Measurements from ENCODE around the gene WDR7.

Gene WDR7

DNA sequence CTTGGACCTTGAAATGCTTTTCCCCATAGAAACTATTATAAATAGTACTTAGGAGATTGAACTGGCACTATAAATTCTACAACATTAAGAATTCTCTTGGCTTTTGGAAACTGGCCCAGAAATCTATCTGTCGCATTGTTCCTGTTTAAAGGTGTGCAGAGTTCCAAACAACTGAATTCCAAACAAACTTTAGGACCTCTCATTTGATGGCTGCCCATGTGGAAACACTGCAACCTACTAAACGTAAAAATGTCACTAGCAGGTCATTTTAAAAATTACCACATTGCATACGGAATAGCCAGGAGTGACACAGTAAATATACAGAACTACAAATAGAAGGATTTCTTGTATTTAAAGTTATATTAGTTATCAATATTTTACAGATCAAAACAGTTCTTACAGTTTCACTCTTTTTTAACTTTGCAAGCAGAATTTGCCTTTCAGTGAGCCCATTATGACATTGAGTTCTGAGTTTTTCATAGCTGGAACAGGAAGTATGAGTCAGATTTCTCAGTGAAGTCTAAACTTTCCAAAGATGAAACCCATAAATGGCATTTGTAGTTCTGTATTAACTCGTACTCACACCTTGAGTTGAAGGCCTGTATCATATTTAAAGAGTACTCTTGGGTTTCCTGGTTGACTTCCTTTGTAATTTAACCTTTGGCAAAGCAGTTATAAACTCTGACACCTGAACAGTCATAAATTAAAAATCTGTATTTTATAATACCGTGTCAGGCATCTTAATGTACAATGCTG is 353.4 kb downstream of the WDR7 start:
- FAIRE-seq, result no peak

DNA sequence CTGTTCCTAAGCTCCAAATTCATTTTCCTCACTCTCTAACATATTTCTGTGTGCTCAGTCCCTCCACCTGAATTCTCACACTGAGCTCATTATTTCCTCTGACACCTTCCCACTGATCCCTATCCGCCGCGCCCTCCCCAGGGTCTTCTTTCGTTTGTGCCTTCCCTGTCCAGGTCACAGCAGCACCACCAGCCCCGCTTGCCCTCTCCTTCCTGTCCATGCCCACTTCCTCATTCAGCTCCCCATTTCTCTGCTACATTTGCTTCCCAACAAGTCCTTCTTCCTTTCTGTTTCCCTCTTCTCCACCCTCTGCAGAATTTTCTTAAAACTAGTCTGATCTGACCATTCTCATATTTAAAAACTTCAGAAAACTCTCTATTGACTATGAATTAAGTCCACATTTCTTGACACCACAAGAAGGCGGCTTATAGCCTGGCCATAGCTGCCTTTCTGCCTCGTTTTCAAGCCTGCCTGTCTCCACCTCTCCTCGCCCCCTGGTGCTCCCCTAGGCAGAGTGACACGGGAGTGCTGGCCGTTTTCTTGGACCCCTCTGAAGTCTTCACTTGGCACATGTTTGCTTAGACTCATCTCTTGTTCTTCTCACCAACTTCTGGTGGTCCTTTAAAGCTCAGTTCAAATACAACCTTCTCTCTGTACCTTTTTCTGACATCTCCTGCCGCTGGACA is 357.0 kb downstream of the WDR7 start:
- FAIRE-seq, result no peak

DNA sequence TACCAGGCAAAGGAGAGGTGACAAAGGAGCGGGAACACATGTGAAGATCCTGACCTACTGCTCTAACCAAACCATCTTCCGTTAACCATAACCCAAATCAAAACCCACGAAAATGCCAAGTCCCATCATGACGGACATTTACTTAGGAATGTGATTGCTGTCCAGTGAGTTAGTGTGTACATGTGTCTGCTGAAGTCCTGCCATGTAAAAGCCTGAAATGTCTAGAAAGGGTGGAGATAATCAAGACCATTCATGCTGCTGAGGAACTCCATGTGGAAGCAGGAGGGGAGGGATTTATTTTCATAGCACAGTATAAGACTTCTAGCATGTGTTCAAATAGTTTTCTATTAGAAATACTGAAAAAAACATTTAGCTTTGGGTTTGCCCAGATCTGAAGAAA is 358.7 kb downstream of the WDR7 start:
- no peak for FAIRE-seq

DNA sequence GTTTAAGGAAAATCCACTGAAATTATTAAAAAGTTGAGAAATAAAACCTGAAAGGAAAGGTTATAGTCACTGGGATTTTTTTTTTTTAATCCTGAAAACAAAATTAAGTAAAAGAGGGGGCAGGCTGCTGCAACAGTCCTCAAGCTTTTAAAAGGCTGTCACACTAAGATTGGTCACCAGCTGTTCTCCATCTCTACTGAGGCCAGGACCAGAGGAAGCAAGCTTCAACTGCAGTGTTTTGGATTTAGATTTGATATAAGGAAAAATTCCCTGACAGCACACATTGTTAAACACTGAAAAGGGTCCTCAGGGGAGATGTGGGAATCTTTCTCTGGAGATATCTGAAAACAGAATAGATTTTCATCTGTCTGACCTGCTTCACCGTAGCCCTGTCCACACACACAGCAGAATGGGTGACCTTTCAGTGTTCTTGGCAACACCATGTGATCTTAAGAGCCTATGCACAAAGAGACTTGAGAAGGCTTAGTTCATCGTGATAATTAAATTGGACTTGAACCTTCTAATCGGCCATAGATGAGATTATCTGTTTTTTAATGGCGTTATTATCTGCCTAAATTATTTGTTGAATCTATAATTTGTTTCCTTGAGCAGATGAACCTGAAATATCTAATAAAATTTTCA is 363.7 kb downstream of the WDR7 start:
- no peak for FAIRE-seq

DNA sequence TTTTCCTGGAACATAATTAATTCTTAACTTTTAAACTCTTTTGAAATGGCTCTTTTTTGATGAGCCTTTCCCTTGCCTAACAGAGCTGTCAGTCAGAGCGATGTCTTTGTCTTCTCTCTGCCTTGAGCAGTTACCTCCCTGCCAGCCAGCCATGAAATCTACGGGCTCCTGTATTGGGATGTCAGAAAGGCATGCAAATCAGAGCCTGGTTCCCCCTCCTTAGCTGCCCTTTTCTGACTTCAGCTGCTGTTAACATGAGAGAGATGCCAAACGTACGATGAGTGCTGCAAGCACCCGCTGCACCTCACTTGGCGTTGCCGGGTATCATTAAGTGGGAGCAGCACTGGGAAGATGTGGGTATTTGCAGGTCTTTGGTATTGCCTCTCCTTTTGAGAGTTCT is 364.3 kb downstream of the WDR7 start:
- FAIRE-seq, result no peak

DNA sequence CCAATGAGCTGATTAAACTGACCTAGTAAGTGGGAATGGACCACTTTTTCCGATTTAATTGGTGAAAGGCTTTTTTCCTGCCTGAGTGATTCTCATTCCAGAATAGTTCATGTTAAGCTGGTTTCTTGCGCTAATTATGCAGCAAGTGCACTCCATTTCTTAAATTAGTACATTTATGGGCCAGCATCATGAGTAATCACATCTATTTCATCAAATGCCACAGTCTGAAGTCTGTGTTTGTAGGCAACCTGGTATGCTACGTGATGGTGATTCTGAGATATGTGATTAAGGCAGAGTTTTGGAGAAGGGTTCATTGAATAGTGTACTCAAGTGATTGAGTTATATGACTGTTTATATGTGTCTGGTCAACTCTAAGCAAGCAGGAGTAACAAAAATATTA is 367.7 kb downstream of the WDR7 start:
- FAIRE-seq, result no peak

DNA sequence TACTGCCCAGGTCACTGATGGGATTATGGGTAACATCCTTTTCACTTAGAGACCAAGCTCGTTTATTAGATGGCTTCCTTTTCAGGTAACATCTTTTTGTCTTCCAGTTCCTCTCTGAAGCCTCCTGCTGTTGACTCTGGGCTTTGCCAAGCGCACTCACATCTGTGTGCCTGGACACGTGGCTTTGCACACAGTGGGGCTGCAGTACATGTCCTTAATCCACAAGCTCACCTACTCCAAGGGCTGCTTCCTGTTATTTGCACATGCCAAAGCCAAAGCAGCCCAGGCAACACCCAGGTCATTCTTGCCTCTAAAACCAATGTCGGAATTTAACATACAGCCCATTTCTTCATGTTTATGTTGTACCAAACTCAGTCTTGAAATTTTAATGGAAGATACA is 371.6 kb downstream of the WDR7 start:
- FAIRE-seq, result no peak

DNA sequence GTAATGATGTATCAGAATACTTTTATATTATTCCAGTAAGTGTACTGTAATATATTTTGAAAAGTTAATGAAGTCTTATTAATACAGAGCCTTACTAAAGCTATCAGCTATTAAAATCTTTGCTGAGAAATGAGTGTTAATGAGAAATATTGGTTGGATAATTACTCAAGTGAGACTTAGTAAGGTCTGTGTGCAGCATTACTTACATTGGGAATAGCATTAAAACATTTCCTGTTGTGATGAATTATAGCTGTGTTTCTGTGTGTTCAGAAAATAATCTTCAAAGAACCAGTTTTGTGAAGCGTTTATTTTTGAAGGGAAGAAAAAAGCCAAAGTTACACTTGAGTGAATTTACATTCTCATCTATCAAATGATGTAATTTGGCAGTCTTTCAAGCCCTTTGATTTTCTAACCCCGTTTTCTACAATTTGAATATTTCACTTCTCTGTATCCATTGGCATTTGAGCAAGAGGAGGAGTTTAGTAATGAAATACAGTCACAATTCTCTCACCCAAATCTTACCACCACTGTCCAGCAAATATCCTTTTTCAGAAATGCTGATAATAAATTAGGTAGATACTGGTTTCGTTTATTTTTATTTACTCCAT is 372.2 kb downstream of the WDR7 start:
- FAIRE-seq, result no peak

DNA sequence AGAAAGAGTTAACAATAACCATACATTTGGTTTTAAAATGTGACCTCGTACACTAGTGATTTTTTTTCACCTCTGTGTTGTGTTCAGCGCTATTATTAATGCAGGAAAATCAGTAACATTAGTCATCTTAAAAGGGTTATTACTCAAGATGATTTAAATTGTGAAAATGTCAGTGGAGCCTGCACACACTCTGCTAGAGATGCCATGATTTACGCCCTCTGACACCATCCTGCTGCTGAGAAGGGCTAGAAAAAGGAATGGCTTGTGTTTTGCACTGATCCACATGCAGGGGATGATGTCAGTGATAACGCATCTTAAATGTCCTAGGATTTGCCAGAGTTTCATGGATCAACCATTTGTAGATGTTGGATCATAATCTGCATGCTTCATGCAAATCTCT is 374.4 kb downstream of the WDR7 start:
- FAIRE-seq, result no peak

DNA sequence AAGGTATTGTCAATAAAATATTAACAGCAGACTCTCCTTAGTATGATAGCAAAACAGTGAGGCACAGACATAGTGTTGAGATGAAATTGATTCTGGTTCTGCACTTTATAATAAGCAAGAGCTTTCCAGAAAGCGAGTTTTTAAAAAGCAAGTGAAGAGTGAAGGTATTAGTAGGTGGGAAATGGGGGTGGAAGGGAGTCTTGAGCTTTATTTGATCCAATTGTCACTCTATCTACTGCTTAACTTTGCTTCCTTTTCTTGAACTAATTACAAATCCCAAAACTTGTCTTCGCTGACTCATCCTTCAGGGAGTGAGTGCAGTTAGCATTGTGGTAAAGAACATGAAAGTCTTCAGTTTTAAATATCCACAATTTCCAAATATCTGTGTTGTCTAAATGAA is 375.2 kb downstream of the WDR7 start:
- FAIRE-seq, result no peak

DNA sequence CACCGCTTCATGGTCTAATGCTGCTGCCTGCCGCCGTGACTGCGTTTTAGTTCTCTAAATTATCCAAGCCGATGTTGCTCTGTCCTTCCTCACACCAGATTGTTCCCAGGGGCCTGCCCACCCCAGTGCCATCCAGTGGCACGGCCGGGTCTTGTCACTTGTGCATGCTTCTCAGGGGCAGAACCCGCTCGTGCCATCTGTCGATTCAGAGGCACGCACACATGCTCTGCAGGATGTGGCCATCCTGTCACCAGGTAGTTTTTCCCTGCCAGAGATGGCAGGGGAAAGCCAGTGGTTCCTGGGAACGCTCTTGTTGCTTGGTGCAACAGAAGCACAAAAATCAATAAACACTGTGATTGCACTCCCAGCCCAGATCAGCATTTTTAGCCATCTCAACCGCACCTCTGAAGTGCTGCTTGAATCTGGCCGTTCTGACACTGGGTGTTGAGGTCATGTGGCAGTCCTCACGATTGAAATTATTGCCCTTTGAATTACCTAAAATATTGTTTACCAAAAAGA is 376.1 kb downstream of the WDR7 start:
- no peak for FAIRE-seq

DNA sequence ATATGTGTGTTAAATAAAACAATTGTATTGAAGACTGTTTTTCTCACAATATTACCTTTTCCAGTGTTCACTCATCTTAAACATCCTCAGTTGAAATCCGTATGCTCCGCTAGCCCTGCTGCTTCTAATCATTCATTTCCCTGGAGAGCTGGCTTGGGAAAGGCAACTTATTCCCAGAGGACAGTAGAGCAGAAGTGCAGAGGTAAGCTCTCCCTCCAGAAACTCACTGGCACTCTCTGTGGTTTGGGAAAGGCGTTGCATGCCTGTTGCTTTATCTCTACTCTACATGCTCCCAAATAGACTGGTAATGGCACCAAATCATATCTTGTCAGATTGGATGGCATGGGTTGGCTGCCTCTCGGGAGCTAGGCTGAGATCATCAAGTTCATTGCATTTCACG is 378.6 kb downstream of the WDR7 start:
- no peak for FAIRE-seq

DNA sequence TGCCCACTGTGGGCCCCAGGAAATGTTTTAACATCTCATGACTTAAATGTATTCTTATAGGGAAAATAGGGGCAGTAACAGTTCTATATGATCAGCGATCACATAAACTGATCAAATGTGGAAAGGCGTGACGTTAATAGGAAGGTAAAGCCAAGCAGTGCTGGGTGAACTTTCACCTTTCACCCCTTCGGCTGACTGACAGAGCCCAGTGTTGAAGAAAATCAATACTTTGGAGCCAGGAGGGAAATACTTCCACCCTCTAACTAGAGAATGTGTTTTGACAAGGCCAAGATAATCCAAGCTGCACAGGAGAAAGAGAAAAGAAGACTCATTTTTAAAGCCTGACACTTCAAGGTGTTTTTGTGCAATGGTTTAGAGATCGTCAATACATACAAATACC is 379.3 kb downstream of the WDR7 start:
- no peak for FAIRE-seq

DNA sequence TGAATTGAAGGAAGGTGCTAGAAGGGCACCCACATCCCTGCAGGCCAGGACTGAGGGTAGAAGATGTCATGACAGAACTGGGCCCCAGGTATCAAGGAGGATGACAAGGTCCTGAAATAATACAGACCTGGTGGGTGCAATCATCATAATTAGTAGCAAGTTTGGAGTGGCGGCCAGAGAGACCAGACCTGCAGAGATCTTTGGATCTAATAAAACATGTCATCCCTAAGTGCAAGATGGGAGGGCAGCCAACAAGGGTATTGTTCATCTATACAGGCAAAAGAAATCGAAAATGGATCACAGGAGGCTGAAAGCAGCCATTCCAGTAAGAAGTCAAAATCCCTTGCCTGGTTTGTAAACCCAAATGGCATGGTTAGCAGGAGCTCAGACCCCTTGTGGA is 384.4 kb downstream of the WDR7 start:
- no peak for FAIRE-seq

DNA sequence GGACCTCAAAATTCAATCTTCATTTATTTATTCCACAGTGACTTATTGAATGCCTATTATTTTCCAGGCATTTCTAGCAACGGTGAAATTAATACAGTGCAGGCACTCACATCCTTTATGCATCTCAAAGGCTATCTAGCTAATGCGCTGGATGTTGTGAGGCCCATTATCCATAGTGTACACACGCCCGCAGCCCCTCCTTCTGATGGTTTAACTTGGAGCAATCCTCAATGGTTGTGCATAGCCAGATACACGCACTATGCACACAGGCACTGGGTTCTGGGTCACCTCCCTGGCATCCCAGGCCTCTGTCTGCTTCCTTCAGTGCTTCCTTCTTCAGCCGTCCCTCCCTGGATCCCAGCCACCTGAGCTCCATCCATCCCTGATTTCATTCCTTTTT is 387.2 kb downstream of the WDR7 start:
- FAIRE-seq, result no peak

DNA sequence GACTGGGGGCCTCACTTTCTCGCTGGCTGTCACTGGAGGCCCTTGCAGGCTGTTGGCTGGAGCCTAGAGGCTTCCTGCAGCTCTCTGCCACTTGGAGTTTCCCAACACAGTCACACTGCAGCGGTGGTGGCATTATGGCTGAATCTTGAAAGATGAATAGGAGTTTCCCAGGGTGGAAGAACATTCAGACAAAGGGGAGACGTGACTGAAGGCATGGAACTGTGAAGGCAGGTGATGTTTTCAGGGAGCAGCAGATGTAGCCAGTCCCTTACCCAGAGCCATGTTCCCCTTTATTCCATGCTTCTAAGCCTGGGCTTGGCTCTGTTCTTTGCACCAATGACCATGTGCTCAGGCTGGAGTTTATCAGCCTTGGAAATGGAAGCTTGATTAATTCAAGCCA is 389.0 kb downstream of the WDR7 start:
- FAIRE-seq, result no peak

DNA sequence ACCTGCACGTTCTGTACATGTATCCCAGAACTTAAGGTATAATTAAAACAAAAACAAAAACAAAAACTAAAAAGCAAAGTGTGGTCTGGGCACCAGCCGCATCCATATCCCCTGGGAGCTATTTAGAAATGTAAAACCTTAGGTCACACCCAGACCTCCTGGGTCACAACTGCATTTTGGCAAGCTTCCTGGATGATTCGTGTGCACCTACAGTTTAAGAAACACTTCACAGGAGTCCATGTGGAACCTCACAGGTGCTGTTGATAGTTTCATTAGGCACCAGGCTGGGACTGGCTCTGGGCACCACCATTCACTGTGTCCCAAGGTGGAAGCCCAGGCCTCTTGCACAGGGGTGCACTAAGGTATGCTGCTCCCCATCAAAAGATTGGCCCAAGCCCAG is 392.1 kb downstream of the WDR7 start:
- no peak for FAIRE-seq

DNA sequence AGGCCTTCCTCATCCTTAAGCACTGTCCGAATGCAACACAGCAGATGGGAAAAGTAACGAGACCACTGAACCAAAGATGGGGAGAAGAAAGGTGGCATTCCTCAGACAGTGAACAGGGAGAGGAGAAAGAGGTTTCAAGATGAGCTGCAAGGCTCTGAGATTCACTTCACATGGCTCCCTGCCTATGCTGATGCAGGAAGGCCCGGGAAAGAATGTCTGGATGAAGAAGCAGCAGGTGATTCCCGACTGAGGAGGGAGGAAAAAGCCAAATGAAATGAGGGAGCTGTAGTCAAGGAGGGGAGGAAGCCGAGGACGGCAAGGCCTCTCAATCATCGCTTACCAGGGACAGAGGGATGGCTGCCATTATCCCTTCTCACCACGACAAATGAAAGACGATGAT is 397.2 kb downstream of the WDR7 start:
- no peak for FAIRE-seq

DNA sequence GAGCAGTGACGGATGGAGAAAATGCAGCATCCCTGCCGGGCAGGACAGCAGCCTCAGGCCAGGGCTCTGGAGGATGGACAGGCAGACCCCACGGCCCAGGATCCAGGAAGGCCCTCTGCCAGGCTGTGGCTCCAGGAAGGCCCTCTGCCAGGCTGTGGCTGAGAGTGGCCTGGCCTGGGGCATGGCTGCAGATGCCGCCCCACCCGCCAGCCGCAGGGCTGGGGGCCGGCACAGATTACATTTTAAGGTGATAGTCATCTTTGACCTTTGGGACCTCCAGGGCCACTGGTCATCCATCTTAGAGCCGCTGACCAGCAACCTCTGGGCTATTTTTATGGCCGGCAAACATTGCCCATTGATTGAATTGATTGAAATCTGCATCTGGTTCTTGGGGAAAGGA is 397.7 kb downstream of the WDR7 start:
- FAIRE-seq, result no peak

DNA sequence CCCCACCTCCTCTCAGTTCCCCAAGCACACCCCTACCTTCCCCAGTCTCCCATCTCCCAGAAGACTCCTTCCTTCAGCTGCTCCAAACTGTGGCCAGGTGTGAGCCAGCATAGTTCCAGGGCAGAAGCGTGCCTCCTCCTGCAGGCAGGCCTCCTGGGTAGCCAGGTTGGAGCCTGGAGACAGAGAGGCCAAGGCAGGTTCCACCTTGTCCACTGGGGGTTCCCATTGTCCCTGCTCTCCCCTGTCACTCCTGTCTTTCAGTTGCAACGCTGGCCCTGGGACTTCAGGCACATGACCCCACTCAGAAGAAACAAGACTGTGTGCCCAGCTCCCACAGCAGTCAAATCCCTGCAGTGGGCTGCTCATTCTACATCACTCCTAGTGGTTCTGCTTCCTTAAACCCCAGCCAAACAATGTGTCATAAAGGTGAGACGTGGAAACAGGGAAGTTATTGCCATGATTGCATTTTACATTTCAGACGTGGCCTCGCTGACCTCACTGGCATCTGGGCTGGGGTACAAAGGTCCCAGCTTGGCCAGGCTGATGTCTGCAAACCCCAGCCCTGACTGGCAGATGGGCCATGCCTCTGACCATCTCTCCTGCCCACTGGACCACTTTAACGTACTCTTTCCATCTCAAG is 399.3 kb downstream of the WDR7 start:
- no peak for FAIRE-seq

DNA sequence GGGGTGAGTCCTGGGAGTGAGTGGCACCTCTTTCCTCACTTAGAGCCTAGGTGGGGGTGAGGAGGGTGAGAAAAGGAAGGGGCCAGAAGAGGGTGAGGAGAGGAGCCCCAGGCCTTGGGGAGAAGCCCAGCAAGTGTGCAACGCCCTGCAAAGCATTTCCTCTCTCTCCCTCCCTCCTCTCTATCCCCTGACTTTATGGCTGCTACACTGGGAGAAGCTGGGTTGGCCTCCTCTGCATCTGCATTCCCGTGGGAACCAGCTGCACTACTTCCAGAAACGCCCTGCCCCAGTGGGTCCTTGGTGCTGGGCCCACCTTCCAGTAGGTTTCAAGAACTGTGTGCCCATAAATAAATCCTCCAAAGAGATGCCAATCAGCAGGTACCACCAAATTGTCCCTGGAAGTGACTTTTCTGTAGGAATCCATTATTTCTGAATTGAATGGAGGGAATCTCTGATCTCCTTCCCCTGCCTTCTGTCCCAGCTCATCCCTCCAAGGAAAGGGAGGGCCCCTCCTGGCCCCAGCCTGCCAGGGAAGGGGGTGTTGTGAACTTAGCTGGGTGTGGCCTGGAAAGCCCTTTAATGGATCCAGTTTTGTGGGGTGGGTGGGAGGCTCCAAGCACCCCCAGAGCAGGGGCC is 400.0 kb downstream of the WDR7 start:
- FAIRE-seq, result no peak

DNA sequence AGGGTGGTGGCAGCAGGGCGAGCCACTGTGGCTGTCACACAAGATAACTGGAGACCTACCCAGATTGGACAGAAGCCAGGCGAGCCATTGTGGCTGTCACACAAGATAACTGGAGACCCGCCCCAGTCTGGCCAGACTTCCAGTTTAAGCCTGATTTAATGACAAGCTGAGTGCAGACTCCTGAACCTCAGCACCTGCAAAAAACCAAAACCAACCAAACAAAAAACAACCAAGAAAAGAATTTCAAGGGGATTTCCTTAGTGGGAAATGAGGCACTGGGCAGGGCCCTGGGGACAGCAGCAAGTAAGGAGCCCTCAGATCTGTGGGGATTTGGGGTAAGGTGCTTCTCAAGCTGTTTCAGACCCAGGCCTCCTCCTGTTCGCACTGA is 400.5 kb downstream of the WDR7 start:
- FAIRE-seq, result no peak

DNA sequence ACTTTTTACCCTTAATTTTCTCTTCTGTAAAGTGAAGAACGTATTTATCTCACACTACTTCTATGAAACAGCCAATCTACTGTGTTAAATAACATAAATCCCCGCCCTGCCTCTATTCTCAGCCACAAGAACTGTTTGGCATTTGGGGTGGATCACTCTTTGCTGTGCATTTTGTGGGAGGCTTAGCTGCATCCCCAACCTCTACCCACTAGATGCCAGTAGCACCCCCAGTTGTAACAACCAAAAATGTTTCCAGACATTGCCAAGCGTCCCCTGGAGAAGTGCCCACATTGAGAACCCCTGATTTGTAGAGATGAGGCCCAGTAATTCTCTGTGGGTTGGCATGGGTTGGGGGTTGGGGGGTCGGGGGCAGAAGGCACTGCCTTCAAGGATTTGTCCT is 401.0 kb downstream of the WDR7 start:
- no peak for FAIRE-seq

Measured in G401.6 (cell line).